ENCODE measurements around the gene BCL2L12. TPM values are rescaled to one million over a fixed set of nuclear protein-coding genes. Genes with fewer than 3 reads are reported as not detected.

The BCL2L12 gene
- total and polyA plus RNA-seq, 4 donors: 1.6 to 15.7 (median 6.8) TPM

DNA sequence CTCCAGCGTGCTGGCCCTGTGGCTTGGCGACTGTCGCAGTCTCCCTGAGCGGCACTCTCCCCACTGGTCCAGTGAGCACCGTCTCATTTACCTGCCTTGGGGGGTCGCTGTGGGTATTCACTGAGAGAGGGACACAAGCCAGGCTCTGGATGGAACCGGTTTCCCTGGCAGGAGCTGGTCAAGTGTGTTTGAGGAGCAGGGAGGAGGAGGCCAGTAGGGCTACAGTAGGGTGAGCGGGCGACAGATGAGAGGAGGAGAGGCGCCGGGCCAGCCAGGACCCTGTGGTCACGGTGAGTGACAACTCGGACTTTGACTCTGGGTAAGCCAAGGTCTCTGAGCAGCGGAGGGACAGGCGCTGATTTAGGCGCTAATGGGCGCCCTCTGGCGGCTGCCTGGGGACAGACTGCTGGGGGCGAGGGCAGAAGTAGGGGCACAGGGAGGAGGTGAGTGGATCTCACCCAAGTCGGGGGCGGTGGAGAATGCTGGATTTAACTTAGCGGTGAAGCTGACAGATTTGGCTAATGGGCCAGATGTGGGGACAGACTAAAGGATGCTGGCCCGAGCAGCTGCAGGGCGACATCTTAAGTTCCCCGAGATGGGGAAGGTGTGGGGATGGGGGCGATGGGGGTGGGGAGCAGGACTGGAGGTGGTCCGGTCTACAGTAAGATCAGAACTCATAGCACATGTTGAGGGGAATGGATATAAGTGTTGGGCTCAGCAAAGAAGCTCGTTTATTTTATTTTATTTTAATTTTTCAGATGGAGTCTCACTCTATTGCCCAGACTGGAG lies 6.6 kb downstream of the BCL2L12 start:
- H3K27ac ChIP-seq (ENCODE audit: low read depth in 1 of 2, low read length in 2 of 2): peak overlapping the region; percentile 63 to 83
- H3K9me3 ChIP-seq (ENCODE audit: control insufficient read depth in 4 of 4, low read length in 3 of 4): no peaks in the 10 kb centered on the region
- H3K9ac ChIP-seq (ENCODE audit: low read depth in 1 of 2, low read length in 2 of 2): no peak overlapping the region
- WGBS: 22% methylated on average over 28 of the region's 28 CpGs
- H3K36me3 ChIP-seq (ENCODE audit: control insufficient read depth in 4 of 4, insufficient read depth in 3 of 4, low read depth in 1 of 4, low read length in 3 of 4): peaks cover 0 to 2% (median 0%) of the 10 kb centered on the region in 4 donors
- peak; percentile 82 for DNase-seq (ENCODE audit: low spot score)
- no peaks in the 10 kb centered on the region for H3K27me3 ChIP-seq (ENCODE audit: control insufficient read depth in 4 of 4, insufficient read depth in 4 of 4, low read length in 3 of 4)
- H3K4me3 ChIP-seq (ENCODE audit: low read depth in 1 of 3, low read length in 3 of 3): peak overlapping the region in 1 of 3 donors; percentile 16
- H3K4me1 ChIP-seq (ENCODE audit: control insufficient read depth in 4 of 4, insufficient read depth in 4 of 4, low read length in 3 of 4): peaks cover 0 to 17% (median 7%) of the 10 kb centered on the region in 4 donors
- TF ChIP-seq, protein P1, sequence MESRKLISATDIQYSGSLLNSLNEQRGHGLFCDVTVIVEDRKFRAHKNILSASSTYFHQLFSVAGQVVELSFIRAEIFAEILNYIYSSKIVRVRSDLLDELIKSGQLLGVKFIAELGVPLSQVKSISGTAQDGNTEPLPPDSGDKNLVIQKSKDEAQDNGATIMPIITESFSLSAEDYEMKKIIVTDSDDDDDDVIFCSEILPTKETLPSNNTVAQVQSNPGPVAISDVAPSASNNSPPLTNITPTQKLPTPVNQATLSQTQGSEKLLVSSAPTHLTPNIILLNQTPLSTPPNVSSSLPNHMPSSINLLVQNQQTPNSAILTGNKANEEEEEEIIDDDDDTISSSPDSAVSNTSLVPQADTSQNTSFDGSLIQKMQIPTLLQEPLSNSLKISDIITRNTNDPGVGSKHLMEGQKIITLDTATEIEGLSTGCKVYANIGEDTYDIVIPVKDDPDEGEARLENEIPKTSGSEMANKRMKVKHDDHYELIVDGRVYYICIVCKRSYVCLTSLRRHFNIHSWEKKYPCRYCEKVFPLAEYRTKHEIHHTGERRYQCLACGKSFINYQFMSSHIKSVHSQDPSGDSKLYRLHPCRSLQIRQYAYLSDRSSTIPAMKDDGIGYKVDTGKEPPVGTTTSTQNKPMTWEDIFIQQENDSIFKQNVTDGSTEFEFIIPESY (IDR thresholded peaks at IDR 0.05): peak; percentile 14
- TF ChIP-seq FOXA2 (IDR thresholded peaks at IDR 0.05) (no peak), EGR1 (IDR thresholded peaks at IDR 0.05; ENCODE audit: low read depth in 2 of 2) (no peak), RXRA (IDR thresholded peaks at IDR 0.05) (peak; percentile 49 to 56), NR2F2 (IDR thresholded peaks at IDR 0.05) (no peak), HNF4A (conservative IDR thresholded peaks at IDR 0.05) (peak; percentile 92 to 93), TAF1 (conservative IDR thresholded peaks at IDR 0.05) (no peak), FOXA1 (IDR thresholded peaks at IDR 0.05) (no peak), RAD21 (IDR thresholded peaks at IDR 0.05) (peak; percentile 76 to 87), SP1 (IDR thresholded peaks at IDR 0.05) (peak; percentile 76), HNF4G (IDR thresholded peaks at IDR 0.05) (peak; percentile 88), JUND (IDR thresholded peaks at IDR 0.05) (no peak), YY1 (IDR thresholded peaks at IDR 0.05) (peak; percentile 51), GABPA (IDR thresholded peaks at IDR 0.05 in 1 of 2, conservative IDR thresholded peaks at IDR 0.05 in 1 of 2) (no peak)
- TF ChIP-seq, protein P2, sequence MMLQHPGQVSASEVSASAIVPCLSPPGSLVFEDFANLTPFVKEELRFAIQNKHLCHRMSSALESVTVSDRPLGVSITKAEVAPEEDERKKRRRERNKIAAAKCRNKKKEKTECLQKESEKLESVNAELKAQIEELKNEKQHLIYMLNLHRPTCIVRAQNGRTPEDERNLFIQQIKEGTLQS (IDR thresholded peaks at IDR 0.05): no peak
- TF ChIP-seq, protein P3, sequence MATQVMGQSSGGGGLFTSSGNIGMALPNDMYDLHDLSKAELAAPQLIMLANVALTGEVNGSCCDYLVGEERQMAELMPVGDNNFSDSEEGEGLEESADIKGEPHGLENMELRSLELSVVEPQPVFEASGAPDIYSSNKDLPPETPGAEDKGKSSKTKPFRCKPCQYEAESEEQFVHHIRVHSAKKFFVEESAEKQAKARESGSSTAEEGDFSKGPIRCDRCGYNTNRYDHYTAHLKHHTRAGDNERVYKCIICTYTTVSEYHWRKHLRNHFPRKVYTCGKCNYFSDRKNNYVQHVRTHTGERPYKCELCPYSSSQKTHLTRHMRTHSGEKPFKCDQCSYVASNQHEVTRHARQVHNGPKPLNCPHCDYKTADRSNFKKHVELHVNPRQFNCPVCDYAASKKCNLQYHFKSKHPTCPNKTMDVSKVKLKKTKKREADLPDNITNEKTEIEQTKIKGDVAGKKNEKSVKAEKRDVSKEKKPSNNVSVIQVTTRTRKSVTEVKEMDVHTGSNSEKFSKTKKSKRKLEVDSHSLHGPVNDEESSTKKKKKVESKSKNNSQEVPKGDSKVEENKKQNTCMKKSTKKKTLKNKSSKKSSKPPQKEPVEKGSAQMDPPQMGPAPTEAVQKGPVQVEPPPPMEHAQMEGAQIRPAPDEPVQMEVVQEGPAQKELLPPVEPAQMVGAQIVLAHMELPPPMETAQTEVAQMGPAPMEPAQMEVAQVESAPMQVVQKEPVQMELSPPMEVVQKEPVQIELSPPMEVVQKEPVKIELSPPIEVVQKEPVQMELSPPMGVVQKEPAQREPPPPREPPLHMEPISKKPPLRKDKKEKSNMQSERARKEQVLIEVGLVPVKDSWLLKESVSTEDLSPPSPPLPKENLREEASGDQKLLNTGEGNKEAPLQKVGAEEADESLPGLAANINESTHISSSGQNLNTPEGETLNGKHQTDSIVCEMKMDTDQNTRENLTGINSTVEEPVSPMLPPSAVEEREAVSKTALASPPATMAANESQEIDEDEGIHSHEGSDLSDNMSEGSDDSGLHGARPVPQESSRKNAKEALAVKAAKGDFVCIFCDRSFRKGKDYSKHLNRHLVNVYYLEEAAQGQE (IDR thresholded peaks at IDR 0.05): peak; percentile 14
- TF ChIP-seq, protein P4, sequence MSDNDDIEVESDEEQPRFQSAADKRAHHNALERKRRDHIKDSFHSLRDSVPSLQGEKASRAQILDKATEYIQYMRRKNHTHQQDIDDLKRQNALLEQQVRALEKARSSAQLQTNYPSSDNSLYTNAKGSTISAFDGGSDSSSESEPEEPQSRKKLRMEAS (IDR thresholded peaks at IDR 0.05): peak; percentile 8
- TF ChIP-seq, protein P5, sequence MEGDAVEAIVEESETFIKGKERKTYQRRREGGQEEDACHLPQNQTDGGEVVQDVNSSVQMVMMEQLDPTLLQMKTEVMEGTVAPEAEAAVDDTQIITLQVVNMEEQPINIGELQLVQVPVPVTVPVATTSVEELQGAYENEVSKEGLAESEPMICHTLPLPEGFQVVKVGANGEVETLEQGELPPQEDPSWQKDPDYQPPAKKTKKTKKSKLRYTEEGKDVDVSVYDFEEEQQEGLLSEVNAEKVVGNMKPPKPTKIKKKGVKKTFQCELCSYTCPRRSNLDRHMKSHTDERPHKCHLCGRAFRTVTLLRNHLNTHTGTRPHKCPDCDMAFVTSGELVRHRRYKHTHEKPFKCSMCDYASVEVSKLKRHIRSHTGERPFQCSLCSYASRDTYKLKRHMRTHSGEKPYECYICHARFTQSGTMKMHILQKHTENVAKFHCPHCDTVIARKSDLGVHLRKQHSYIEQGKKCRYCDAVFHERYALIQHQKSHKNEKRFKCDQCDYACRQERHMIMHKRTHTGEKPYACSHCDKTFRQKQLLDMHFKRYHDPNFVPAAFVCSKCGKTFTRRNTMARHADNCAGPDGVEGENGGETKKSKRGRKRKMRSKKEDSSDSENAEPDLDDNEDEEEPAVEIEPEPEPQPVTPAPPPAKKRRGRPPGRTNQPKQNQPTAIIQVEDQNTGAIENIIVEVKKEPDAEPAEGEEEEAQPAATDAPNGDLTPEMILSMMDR (IDR thresholded peaks at IDR 0.05; ENCODE audit: low read depth, low read length, missing input control): peak; percentile 90
